ENCODE measurements around the gene TMEM108.

Gene TMEM108

DNA sequence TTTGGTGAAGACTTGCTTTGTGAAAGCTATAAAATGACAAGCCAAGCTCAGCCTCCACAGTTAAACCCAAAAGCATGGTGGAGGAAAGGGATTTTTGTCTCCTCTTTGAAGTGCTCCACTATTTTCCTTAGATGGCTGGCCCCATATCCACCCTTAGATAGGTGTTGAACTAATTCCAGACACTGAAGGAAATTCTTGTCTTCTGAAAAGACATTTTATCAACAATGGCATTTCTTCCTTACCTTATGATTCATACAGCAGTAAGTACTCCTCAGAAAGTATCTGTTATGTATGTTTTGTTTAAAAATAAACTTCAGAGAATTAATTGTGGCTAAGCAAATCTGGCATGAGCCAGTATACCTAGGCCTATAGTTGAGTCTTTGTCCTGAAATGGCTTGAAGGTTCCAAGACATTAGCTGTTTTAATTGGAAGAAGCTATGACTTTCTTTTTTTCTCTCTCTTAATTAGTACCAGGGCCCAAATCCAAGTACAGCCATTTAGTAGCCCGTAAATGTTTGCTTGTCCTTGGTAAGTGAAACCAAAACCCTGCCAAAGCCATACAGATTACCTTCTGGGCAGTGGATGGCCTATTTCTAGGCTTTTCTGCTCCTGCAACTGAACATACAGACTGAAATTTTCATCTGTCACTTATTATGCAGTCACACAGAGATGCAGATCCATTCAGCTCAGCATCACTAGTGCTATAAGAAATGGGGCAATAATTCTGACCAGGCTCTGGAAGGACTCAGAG lies 356.5 kb downstream of the TMEM108 start:
- no peak for DNase-seq

DNA sequence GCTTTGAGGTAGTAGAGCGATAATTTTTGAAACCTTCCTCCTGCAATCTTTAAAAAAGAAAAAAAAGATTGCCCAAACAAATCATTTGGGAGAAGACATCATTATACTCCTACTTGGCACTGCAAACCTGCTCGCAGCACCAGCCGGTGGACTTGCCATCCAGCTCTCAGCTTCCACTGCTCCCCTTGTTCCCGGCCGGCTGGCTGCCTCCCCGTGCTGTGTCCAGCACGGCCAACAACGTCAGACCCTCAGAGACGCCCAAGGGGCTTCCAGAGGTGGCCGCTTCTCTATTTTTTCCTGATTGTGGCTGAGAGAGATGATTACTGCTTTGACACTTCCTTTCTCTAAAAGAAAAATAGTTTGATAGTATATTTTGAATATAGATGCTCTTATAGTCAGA lies 358.7 kb downstream of the TMEM108 start:
- no peak for DNase-seq

DNA sequence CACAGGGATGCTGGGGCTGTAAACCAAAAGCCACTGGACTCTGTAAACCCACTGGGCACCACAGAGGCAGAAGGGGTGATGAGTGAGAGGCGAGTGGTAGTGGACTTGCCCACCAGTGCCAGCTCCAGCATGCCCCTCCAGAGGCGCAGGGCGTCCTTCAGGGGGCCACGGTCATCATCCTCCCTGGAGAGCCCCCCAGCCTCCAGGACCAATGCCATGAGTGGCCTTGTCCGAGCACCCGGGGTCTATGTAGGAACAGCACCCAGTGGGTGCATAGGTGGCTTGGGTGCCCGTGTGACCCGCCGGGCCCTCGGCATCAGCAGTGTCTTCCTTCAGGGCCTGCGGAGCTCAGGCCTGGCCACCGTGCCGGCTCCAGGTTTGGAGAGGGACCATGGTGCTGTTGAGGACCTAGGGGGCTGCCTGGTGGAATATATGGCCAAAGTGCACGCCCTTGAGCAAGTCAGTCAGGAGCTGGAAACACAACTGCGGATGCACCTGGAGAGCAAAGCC lies 361.9 kb downstream of the TMEM108 start, which contains the start of gene BFSP2:
TSS of gene BFSP2 (plus strand) at position 51 of the 510 bp plus-strand sequence. CDS start at position 79, 28 bp downstream.
- DNase-seq = no peak

DNA sequence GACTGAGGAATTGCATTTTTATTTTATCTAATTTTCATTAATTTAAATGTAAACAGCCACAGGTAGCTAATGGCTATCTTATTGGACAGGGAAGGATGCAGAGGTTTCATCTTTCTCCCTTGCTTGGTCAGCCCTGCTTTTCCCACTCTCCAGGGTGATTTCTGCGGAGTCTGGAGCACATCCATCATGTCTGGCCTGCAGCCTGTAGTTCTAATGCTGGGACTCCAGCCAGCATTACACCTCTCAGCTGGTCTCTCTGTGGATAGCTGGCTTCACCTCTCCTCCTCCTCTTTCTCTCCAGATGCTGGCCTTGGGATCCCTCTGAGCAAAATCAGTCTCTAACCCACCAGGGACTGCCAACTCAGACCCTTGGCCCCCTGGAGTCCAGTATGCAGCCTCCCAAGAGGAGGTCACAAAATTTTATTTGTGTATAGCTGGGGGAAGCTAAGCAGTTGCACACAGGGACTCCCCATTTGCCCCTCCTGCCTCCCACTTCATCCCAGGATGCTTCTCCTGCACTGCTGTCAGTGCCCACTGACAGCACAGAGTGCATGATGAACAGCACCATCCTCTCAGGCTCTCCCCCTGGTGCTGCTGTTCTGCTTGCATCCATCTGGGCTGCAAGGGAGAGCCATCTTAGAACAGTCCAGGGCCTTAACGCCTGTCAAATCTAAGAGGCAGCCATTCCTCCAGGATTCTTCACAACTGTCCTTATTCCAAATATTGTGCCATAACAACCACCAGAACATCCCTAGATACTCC lies 363.4 kb downstream of the TMEM108 start:
- DNase-seq = no peak

DNA sequence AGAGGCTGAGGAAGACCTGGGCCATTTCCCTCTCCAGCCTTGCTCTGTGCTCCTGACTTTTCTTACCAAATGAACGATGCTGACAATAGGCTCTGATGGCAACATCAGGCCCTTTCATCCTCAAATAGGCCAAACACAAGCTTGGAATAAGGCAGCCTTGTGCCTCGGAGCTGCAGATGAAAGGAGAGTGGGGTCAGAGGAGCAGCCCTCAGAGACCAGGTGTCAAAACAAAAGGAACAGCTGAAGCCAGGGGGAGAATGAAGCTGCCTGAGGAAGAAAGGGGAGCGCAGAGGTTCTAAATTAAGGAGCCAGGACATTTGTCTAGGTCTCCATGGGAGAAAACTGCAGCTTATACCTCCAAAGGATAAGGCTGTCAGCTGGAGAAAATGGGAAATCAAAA lies 366.7 kb downstream of the TMEM108 start:
- DNase-seq = no peak

DNA sequence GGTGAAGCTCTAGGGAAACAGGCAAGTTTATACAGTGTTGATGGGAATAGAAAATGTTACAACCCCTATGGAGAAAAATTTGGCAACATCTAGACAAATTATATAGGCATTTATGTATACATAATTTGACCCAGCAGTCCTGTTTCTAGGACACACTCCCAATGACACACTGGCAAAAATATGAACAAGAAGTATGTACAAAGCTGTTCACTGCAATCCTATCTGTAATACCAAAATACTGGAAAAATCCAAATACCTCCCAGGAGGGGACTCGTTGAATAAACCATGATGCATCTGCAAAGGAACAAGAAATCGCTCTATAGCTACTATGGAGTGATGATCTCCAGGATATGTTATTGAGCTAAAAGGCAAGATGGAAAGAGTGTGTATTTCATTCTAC lies 370.2 kb downstream of the TMEM108 start:
- no peak for DNase-seq

DNA sequence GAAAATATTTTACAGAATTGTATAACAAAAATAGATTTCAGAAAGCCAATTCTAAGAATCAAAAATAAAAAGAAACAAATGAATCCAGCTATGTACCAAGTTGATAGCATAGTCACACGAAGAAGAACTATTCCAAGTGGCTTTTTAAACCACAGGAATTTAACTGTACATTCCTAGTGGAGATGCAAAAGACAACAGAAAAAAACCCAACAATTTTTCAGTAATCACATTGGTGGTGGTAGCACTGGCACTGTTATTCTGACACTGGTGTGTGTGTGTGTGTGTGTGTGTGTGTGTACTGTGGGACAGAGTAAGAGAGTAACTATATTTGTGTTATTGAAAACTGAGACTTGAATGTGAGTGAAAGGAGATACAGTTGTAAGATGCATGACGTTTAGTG lies 370.8 kb downstream of the TMEM108 start:
- no peak for DNase-seq

DNA sequence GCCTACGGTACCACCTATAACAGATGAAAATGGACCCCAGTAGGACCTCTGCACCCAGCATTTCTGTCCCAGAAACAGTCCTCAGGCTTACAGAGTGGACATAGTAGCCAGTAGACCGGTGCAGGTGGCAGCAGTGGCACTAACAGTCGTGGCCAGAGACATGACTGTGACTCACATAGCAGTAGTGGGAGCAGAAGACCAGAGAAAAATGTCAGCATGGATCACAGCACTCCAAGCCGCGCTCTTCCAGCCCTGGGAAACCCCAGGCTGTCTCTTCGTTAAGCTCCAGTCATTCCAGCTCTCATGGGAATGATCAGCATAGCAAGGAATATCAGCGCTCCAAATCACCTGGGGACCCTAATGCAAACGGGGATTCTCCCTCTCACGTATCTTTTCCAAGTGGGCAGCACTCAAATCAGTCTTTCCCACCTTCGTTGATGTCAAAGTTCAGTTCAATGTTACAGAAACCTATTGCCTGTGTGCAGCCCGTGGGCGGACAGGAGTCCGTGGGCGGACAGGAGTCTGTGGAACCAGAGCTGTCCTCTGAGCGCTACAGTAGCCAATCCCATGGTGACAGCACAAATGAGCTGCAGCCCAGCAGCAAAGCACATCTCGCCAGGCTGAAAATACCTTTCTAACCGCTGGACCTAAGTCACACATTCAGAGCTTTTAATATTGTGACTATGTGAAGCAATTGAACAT lies 372.2 kb downstream of the TMEM108 start:
- no peak for DNase-seq

DNA sequence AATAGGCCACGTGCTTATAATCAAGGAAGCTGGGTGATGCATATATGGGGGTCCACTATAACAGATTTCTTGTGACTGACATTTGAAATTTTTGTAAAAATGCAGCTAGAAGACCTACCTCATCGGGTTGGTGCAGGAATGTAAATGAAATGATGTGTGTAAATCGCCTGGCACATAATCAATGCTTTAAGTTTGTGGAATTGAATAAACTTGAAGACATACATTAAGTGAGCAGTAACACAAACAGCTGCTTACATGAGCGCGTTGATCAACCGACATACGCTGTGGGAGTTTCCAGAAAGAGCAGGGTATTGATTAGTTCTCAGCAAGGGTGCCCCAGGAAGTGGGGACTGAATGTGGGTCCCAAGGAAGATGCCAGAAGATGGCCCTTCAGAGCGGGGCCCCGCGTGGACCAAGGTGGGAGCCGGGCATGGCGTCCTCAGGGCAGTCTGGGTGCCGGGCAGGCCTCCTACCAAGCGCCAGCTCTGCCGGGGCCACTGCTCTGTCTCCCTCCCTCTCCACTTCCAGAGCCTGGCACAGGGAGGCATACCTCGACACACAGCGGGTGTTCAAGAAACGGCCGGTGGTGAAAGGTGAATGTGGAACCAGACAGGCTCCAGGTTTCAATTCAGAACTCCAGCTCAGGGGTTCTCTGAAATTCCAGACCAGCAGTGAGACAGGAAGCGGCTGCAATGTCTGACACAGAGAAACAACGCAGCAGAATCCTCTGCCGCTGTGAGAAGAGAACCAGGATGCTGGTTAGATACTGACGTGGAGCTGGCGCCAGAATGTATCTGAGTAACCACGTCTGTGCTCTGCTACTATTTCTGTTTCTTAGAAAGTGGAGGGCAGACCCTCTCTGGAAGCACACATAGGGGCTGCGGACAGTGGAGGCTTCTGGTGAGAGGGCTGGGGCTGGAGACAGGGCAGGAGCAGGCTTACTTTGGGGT lies 374.3 kb downstream of the TMEM108 start:
- DNase-seq = no peak

DNA sequence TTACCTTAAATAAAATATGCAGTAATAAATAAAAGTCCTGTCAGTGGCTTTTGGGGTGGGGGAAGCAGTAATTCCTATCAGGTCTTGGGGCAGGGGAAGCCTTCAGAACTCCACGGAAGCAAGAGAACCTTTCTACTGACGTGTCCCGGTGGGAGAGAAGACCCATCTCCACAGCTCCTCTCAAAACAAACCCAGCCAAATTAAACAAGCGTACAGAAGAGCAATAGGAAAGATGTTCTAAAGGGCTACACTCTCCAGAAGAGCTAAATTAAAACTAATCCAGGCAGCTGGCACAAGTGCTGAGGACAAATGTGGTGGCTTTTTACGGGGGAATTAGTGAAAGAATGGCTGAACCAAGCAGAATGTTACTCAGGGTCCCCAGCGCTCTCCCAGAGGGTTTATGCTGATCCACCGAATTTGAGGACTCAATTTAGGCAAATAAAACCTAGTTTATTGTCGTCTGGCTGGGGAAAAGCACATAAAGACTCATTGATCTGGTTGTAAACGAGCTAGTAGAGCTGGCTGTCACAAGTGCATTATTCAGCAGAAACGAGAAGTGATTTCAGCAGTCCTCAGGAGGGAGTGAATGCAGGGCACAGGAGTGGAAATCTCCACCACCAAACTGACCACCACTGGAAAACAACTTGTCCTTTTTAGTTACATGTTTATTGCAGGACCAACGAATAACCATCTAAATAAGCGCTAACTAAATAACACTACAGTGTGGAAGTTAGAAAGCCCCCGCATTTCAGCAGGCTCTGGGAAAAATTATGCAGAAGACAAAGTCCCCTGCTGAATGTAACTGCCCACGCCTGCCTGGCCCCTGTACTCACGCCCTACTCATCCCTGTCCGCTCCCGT lies 375.2 kb downstream of the TMEM108 start:
- no peak for DNase-seq

DNA sequence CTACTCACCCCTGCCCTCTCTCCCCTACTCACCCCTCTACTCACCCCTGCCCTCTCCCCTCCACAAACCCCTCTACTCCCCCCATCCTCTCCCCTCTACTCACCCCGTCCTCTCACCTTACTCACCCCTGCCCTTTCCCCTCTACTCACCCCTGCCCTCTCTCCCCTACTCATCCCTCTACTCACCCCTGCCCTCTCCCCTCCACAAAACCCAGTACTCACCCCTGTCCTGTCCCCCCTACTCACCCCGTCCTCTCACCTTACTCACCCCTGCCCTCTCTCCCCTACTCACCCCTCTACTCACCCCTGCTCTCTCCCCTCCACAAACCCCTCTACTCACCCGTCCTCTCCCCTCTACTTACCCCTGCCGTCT lies 375.8 kb downstream of the TMEM108 start:
- no peak for DNase-seq

DNA sequence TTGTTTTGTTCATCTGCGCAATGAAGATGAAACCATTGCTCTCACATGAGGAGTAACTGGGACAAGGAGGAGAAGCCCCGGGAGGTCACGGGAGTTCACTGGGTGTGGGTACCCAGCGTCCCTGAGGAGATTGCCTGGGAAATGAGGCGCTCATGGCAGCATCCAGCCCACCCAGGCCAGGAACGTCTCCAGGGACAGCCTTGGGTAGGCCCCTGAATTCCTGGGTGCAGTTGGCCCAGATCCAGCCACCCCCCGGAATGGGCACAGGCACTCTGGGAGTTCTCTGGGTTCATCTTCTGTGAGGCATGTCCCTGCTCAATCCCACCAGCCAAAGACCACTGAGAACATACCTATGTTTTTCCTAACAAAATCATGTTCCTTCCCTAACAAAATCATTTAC lies 380.2 kb downstream of the TMEM108 start:
- no peak for DNase-seq

DNA sequence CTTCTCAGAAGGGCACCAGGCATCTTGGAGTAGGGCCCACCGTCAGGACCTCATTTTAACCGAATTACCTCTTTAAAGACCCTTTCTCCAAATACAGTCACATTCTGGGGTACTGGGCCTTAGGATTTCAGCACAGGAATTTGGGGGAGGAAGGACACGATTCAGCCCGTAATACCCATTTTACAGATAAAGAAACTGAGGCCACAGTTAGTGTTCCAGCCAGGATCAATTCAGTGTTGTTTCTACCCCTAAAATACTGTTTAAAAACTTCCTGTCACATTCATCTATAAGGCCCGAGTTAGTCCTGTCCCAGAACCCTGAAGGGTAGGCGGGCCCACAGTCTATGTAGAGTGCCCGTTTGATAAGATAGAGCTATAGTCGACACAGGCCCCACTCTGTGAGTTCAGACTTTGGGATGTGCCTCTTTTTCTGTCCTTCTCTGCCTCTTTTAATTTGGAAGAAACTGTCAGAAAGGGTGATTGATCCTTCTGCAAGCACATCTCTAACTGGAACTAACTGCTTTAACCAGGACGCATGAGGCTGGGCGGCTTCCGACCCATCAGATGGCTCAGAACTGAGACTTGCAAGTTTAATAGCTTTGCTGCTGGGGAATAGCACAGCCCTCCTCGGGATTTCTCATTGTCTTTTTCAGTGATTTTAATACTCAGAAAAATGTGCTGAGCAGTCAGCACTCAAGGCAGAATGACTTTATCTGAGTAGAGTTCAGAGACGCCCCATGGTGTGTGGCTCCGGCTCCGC lies 381.1 kb downstream of the TMEM108 start:
- no peak for DNase-seq

DNA sequence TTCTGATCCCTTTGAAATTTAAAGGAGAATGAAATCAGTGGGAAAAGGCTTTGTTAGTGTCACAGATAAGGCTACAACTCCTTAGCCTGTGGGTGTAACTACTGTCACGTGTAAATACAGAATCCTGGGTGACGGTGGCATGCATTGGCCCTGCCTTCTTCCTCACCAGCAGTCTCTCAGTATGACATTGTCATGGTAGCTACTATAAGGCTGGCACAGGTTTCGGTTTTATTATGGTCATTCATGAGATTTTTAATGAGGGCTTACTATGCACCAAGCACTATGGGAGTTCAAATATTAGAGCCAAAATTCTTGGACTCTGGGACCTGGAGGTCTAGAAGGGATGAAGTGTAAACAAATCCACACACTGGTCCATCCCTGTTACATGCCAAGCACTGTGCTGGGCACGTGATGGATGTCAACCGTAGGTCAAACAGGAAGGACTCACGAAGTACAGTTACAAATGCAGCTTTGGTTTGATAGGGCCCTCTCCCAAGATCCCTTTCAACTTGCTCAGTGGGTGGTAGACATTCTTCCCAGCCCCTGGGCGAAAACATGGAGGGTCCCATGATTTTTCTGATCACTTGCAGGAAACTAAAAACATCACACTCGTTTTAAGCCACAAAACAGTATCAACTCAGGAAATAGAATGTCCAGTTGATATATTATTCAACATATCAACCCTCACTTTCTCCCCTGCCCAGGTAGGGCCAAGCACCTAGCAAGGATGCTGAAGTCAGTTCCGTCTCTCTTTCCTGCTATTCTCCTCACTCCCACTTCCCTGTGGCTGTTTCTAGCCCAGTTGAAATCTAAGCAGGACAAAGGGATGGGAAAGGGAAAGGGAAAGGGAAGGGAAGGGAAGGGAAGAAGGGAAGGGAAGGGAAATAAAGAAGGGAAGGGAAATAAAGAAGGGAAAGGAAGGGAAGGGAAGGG lies 387.0 kb downstream of the TMEM108 start:
- DNase-seq = no peak

DNA sequence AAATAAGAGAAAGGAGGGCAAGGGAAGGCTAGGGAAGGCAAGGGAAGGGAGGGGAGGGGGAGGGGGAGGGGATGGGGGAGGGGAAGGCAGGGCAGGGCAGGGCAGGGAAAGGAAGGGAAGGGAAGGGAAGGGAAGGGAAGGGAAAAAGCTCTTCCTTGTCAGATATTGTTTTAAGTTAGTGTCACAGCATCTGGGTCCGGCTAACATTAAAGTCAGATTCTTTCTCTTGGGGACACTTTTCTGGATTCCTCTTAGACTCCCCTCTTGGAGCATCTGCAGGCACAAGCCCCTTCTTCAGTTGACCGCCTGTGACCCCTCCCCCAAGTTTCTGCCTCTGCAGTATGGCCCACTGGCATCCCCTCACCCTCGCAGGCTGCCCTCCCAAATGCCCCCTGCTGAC lies 387.7 kb downstream of the TMEM108 start:
- DNase-seq = no peak

DNA sequence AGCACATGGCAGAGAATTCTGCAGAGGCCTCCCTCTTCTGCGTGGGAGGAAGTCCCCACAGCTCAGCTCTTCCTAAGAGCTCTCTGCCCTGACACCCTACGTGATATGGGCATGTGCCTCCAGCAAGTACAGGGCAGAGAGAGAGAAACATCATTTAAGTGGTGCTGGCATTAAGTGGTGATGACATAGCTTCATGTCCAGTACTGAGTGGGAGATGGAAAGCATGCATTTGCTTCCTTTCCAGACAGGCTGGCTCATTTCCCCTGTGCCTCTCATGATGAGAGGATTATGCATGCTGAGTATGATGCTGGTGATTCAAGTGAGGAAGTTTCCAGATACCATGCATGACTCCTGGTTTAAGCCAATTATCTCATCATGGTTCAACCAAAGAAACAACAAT lies 388.5 kb downstream of the TMEM108 start:
- no peak for DNase-seq

DNA sequence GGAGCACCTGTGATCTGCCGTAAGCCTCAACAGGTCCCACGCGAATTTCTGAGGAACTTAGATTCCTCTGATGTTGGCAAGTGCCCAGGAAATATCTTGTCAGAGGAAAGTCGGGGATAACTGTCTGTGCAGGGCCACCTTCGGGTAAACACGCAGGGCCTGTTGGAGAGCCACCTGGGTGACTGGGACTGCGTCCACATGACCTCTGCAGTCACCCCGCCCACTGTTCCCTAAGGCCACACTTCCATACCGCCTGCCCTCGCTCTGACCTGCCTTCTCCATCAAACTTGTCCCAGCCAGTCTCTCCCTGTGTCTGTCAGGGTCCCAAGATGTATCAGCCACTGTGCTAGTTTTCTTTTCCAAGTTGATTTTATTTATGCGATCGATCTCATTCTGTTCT lies 390.4 kb downstream of the TMEM108 start:
- no peak for DNase-seq

DNA sequence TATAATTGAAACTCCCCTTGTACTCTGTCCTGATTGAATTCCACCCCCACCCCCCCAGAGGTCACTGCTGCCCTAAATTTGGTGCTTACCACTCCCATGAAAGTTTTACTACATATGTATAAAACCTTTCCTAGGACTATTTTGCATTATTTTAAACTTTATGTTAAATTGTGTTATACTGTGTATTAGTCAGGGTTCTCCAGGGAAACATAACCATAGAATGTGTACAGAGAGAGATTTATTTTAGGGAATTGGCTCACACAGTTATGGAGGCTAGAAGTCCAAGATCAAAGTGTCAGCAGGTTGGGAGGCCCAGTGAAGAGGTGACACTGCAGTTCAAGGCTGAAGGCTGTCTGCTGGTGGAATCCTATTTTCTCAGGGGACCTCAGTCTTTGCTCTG lies 390.9 kb downstream of the TMEM108 start:
- DNase-seq = no peak

DNA sequence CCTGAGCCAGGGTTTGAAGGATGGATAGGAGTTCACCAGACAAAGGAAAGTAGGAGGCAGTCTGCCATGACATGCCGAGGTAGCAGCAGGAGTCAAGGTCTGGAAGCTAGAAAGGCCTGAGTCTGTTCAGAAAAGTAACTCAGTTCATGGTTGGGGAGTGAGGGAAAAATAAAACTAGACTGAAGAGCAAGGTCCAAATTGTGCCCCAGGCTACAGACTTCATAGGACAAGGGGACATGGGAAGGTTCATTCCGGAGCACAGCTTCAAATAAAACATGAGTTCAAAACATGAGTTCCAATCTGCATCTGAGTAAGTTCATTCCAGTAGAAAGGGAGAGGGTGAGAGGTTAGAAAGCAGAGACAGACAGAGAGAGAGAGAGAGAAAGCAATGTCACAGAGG lies 401.4 kb downstream of the TMEM108 start:
- no peak for DNase-seq

DNA sequence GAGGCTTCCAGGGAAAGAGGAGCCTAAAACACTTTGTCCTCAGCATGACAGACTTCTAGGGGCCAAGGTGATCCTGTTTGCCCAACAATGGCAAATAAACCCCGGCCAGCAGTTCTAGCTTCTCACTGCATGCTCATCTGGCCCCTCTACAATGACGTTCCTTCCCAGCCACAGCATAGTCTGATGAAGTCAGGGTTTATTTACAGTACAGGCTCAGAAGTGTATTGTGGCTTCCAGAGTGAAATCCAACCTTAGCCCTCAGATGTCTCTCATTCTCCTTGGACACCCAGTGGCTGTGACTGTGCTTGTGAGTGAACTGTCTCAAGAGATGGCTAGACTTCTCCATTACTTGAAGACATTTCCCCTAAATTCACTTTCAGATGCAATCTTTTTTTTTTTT lies 402.5 kb downstream of the TMEM108 start:
- no peak for DNase-seq
